H1 (cell line): Measurements from ENCODE around the gene PTBP1. TPM values are rescaled to one million over a fixed set of nuclear protein-coding genes. Genes with fewer than 3 reads are reported as not detected.

ENCODE experiments used
- CTCF ChIA-PET: fragments of 300-600 bp; sonication (Branson Sonifier 250); formaldehyde crosslinking; loops from one replicate; lab custom pipeline; 2021; ENCODE audit not compliant: partially characterized antibody; lab: Charles Lee
- POLR2A ChIA-PET: fragments of 300-600 bp; sonication (Branson Sonifier 250); formaldehyde crosslinking; loops from one replicate; lab custom pipeline; 2021; ENCODE audit warnings: inconsistent platforms; ENCODE audit not compliant: partially characterized antibody; lab: Charles Lee
- DNase-seq, 2 experiments: peaks; one replicate each; pipeline versions ENCODE4 v3.0.0 to v3.0.0-alpha.2; 2010 to 2022; ENCODE audit warnings: low spot score in 2 of 2, low read depth in 1 of 2, mixed read lengths in 1 of 2
- FAIRE-seq: peaks from 2 replicates; lab custom pipeline; 2011; peaks lifted over from hg19 to GRCh38; lab: Jason Lieb, UNC
- H2AFZ ChIP-seq: 2 replicates; pipeline ENCODE4 v1.8.1; 2012; ENCODE audit warnings: low read length, inconsistent platforms
- H2AK5ac ChIP-seq: 2 replicates; pipeline ENCODE4 v1.6.1; 2013; ENCODE audit warnings: low read depth, low read length
- H2BK120ac ChIP-seq: replicated peaks from 2 replicates; pipeline ENCODE3; 2013; ENCODE audit warnings: low read depth, low read length, inconsistent platforms
- H2BK12ac ChIP-seq: 2 replicates; pipeline ENCODE4 v1.6.1; 2013; ENCODE audit warnings: low read depth, low read length
- H2BK15ac ChIP-seq: 2 replicates; pipeline ENCODE4 v1.6.1; 2013; ENCODE audit warnings: low read length
- H2BK20ac ChIP-seq: 2 replicates; pipeline ENCODE4 v1.6.1; 2013; ENCODE audit warnings: low read length
- H2BK5ac ChIP-seq: 2 replicates; pipeline ENCODE4 v1.6.1; 2013; ENCODE audit warnings: low read depth, low read length
- H3K14ac ChIP-seq: 2 replicates; pipeline ENCODE4 v1.6.1; 2013; ENCODE audit warnings: inconsistent platforms; ENCODE audit not compliant: insufficient read length
- H3K18ac ChIP-seq: 2 replicates; pipeline ENCODE4 v1.6.1; 2013; ENCODE audit warnings: low read length; ENCODE audit errors: extremely low read depth
- H3K23ac ChIP-seq: 2 replicates; pipeline ENCODE4 v1.6.1; 2013; ENCODE audit warnings: inconsistent platforms; ENCODE audit not compliant: insufficient read length
- H3K23me2 ChIP-seq: 2 replicates; pipeline ENCODE4 v1.6.1; 2013; ENCODE audit warnings: low read depth, low read length
- H3K27ac ChIP-seq: 2 replicates; pipeline ENCODE4 v1.6.1; 2011; ENCODE audit warnings: low read depth, low read length, inconsistent platforms
- H3K27me3 ChIP-seq, 4 experiments: replicated peaks in 1 of 4; 1 replicate in 1 of 4; 2 replicates in 3 of 4; pipeline versions ENCODE4 v1.6.1 to v1.8.1; 2011 to 2013; ENCODE audit warnings: low read length in 3 of 4, mild to moderate bottlenecking in 3 of 4, inconsistent platforms in 2 of 4, mixed read lengths in 2 of 4, moderate library complexity in 1 of 4; ENCODE audit not compliant: control insufficient read depth in 3 of 4, insufficient read depth in 3 of 4; ENCODE audit errors: extremely low read depth in 1 of 4
- H3K36me3 ChIP-seq, 4 experiments: 2 replicates each; pipeline versions ENCODE4 v1.6.1 to v1.8.1; 2011 to 2013; ENCODE audit warnings: mild to moderate bottlenecking in 4 of 4, low read length in 3 of 4, moderate library complexity in 2 of 4, control low read depth in 1 of 4, inconsistent platforms in 1 of 4; ENCODE audit not compliant: insufficient read depth in 4 of 4, control insufficient read depth in 2 of 4
- H3K4ac ChIP-seq: replicated peaks from 2 replicates; pipeline ENCODE3; 2013; ENCODE audit warnings: low read length, low read depth, mixed read lengths, inconsistent platforms; ENCODE audit not compliant: insufficient read length
- H3K4me1 ChIP-seq, 4 experiments: replicated peaks in 1 of 4; 1 replicate in 1 of 4; 2 replicates in 3 of 4; pipeline versions ENCODE4 v1.6.1 to v1.8.1; 2011 to 2013; ENCODE audit warnings: low read length in 3 of 4, inconsistent platforms in 2 of 4, mixed read lengths in 1 of 4; ENCODE audit not compliant: insufficient read depth in 4 of 4, control insufficient read depth in 3 of 4
- H3K4me2 ChIP-seq, 2 experiments: 2 replicates each; pipeline versions ENCODE4 v1.6.1 to v1.8.1; 2011 to 2013; ENCODE audit warnings: low read depth in 2 of 2, low read length in 2 of 2, control low read depth in 1 of 2, inconsistent platforms in 1 of 2, mild to moderate bottlenecking in 1 of 2; ENCODE audit not compliant: insufficient read depth in 1 of 2
- H3K4me3 ChIP-seq, 4 experiments: fragments of 200-600, 300-600 bp in 1 of 4; sonication (generic), shearing (Covaris generic), sonication (Bioruptor Twin) in 1 of 4; 2 replicates each; pipeline versions ENCODE4 v1.5.1 to v1.8.1; 2011 to 2016; ENCODE audit warnings: low read length in 4 of 4, low read depth in 3 of 4, control low read depth in 2 of 4, inconsistent platforms in 2 of 4, mild to moderate bottlenecking in 2 of 4, mixed read lengths in 1 of 4, moderate library complexity in 1 of 4; ENCODE audit not compliant: insufficient read depth in 2 of 4; ENCODE audit errors: extremely low read depth in 1 of 4
- H3K56ac ChIP-seq: replicated peaks from 2 replicates; pipeline ENCODE3; 2013; ENCODE audit warnings: low read depth, mild to moderate bottlenecking, mixed read lengths, low read length, inconsistent platforms; ENCODE audit not compliant: insufficient read length
- H3K79me1 ChIP-seq: 2 replicates; pipeline ENCODE4 v1.6.1; 2013; ENCODE audit warnings: low read depth, low read length, control low read depth
- H3K79me2 ChIP-seq, 2 experiments: 2 replicates each; pipeline versions ENCODE4 v1.6.1 to v1.8.1; 2012 to 2013; ENCODE audit warnings: low read length in 2 of 2, mild to moderate bottlenecking in 2 of 2, inconsistent platforms in 1 of 2; ENCODE audit not compliant: insufficient read depth in 2 of 2, control insufficient read depth in 1 of 2
- H3K9ac ChIP-seq, 4 experiments: replicated peaks in 1 of 4; 1 replicate in 1 of 4; 2 replicates in 3 of 4; pipeline versions ENCODE4 v1.6.1 to v1.8.1; 2011 to 2013; ENCODE audit warnings: low read depth in 3 of 4, low read length in 3 of 4, control low read depth in 2 of 4, mild to moderate bottlenecking in 2 of 4, moderate library complexity in 2 of 4, inconsistent platforms in 1 of 4; ENCODE audit errors: extremely low read depth in 1 of 4
- H3K9me3 ChIP-seq, 2 experiments: 2 replicates each; pipeline versions ENCODE4 v1.6.1 to v1.8.1; 2012 to 2013; ENCODE audit warnings: mild to moderate bottlenecking in 2 of 2, moderate library complexity in 2 of 2, control low read depth in 1 of 2, inconsistent platforms in 1 of 2, low read depth in 1 of 2, low read length in 1 of 2, mixed read lengths in 1 of 2; ENCODE audit not compliant: insufficient read depth in 2 of 2
- H4K20me1 ChIP-seq, 2 experiments: replicated peaks in 1 of 2; 2 replicates each; pipeline versions ENCODE3 to v1.8.1; 2011 to 2013; ENCODE audit warnings: inconsistent platforms in 2 of 2, low read length in 2 of 2, mild to moderate bottlenecking in 1 of 2; ENCODE audit not compliant: insufficient read depth in 2 of 2, control insufficient read depth in 1 of 2
- H4K5ac ChIP-seq: 2 replicates; pipeline ENCODE4 v1.6.1; 2013; ENCODE audit warnings: low read length, low read depth, mixed read lengths, inconsistent platforms; ENCODE audit not compliant: insufficient read length
- H4K8ac ChIP-seq: 2 replicates; pipeline ENCODE4 v1.8.0; 2013; ENCODE audit warnings: mild to moderate bottlenecking, moderate library complexity, low read length, inconsistent platforms; ENCODE audit not compliant: insufficient read depth; ENCODE audit errors: extremely low read depth
- H4K91ac ChIP-seq: replicated peaks from 2 replicates; pipeline ENCODE3; 2013; ENCODE audit warnings: low read length, mixed read lengths, inconsistent platforms; ENCODE audit not compliant: insufficient read length
- MAFK ChIP-seq: IDR thresholded peaks from 2 replicates; pipeline ENCODE4 v1.6.1; 2012; ENCODE audit warnings: low read depth, mild to moderate bottlenecking, improper control_type of control experiment, low read length
- POLR2A ChIP-seq, 2 experiments: IDR thresholded peaks; 1 replicate in 1 of 2; 2 replicates in 1 of 2; pipeline ENCODE4 v1.6.1; 2011; ENCODE audit warnings: low read depth in 2 of 2, low read length in 2 of 2, mild to moderate bottlenecking in 2 of 2; ENCODE audit errors: control extremely low read depth in 1 of 2
- WGBS, 2 experiments: shearing (Covaris generic) in 1 of 2; methylation state at CpG; one replicate each; pipeline versions ENCODE4 v1.1.6 to v1.1.7; 2013 to 2015; ENCODE audit warnings: low lambda C conversion rate in 2 of 2, mixed read lengths in 2 of 2, inconsistent platforms in 1 of 2, low coverage in 1 of 2, missing lambda C conversion rate in 1 of 2; ENCODE audit not compliant: insufficient replicate concordance in 2 of 2, insufficient coverage in 1 of 2, insufficient read length in 1 of 2; ENCODE audit errors: extremely low coverage in 1 of 2, missing lambda C conversion rate in 1 of 2; 5-methylcytosine and 5-hydroxymethylcytosine counted together
- polyA plus RNA-seq, 7 experiments: library from polyadenylated mRNA; depleted of rRNA in 3 of 7; stranded (reverse) in 5 of 7; unstranded in 2 of 7; fragments of >200 nt in 5 of 7; fragments of 200-250 nt in 2 of 7; gene quantifications; 1 replicate in 5 of 7; 2 replicates in 1 of 7; 4 replicates in 1 of 7; pipeline versions ENCODE4 v1.2.1 to v1.2.3, GENCODE V29; 2011 to 2013; ENCODE audit warnings: missing spikeins in 2 of 7, mixed read lengths in 2 of 7
- total RNA-seq: library from RNA; stranded (reverse); fragmentation: NEBNext Ultra II Directional; extraction: Animal tissue kit (Norgen Biotek cat#: 25700); gene quantifications from 2 replicates; pipeline ENCODE4 v1.2.1, GENCODE V29; 2021

PTBP1 gene
- total and polyA plus RNA-seq, 2 of the 8 experiments (the other 6 are each of a cell fraction or from before 2014, with no cell fraction given): 528 to 888 TPM

GRCh38 chr19:802498-803098 is 5.3 kb downstream of the PTBP1 start:
- WGBS, 2 experiments: 93% methylated on average over 28 of the region's 28 CpGs; no CpG with 5 or more reads in 1 of the 2 experiments
- H4K5ac ChIP-seq: no peak overlapping the region
- no peak overlapping the region for H2BK20ac ChIP-seq
- H3K27me3 ChIP-seq: no peaks in the 10 kb centered on the region
- no peak overlapping the region for H2BK15ac ChIP-seq
- H2BK12ac ChIP-seq: no peak overlapping the region
- H4K8ac ChIP-seq: no peak overlapping the region; the same call in 1 of the 2 replicates
- no peak overlapping the region for H3K14ac ChIP-seq
- peaks cover 69 to 80% of the 10 kb centered on the region in 2 experiments for H4K20me1 ChIP-seq
- no peak overlapping the region for H2AK5ac ChIP-seq
- no peak overlapping the region for H3K23ac ChIP-seq
- no peaks in the 10 kb centered on the region for H3K9me3 ChIP-seq
- TF ChIP-seq POLR2A (IDR thresholded peaks at IDR 0.05; ENCODE audit: control extremely low read depth in 1 of 2, low read depth in 2 of 2, low read length in 2 of 2) (peak in 1 of 2 experiments; percentile 56; a peak in 2 of 3 replicates), MAFK (no peak)
- peak overlapping the region; percentile 16 to 38; a peak in 1 of 4 replicates for H3K4me2 ChIP-seq
- no peak overlapping the region for H2AFZ ChIP-seq
- no peak overlapping the region for H3K4ac ChIP-seq
- no peak overlapping the region for H4K91ac ChIP-seq
- ChIA-PET CTCF (interaction anchor here (0.5 to 1.5 kb wide), 6 partner anchors 13 to 228 kb away, joined by 3 to 5 read pairs (median 3); no protein-coding TSS in a partner anchor), POLR2A (interaction anchor here (0.6 to 16.9 kb wide), 18 partner anchors 7 to 390 kb away, joined by 3 to 277 read pairs (median 6); partner anchors contain the start of genes AZU1, PLPPR3 and PRTN3)
- FAIRE-seq: no peak
- H3K56ac ChIP-seq: no peak overlapping the region
- no peak overlapping the region for H2BK120ac ChIP-seq
- H3K4me1 ChIP-seq: peaks cover 0 to 25% (median 15%) of the 10 kb centered on the region in 4 experiments; a peak in 6 of 7 replicates
- no peak overlapping the region for H3K4me3 ChIP-seq
- peak overlapping the region; percentile 53; the same call in 1 of the 2 replicates for H3K27ac ChIP-seq
- H3K18ac ChIP-seq: no peak overlapping the region
- peaks cover 18% of the 10 kb centered on the region for H3K79me1 ChIP-seq
- no peak overlapping the region; a peak in 1 of 7 replicates for H3K9ac ChIP-seq
- H3K36me3 ChIP-seq: peaks cover 39 to 71% (median 63%) of the 10 kb centered on the region in 4 experiments
- DNase-seq: no peak
- H3K23me2 ChIP-seq: peaks cover 8% of the 10 kb centered on the region; the same call in 1 of the 2 replicates
- peak overlapping the region; percentile 60; the same call in 1 of the 2 replicates for H2BK5ac ChIP-seq
- H3K79me2 ChIP-seq: peaks cover 62 to 91% of the 10 kb centered on the region in 2 experiments
